Sigmoid colon (tissue), 7 donors: ENCODE measurements around the gene ELAVL4. TPM values are rescaled to one million over a fixed set of nuclear protein-coding genes. Genes with fewer than 3 reads are reported as not detected.

Experiments used
- DNase-seq: peaks from one replicate; pipeline ENCODE4 v3.0.0-alpha.2; 2019
- H3K27ac ChIP-seq, 4 donors: fragments of 200-600 bp; sonication (generic); one replicate each; pipeline ENCODE4 v1.5.1; 2016 to 2019; ENCODE audit warnings: mild to moderate bottlenecking in 1 of 4
- H3K27me3 ChIP-seq, 3 donors: fragments of 200-600 bp; sonication (generic); one replicate each; pipeline ENCODE4 v1.5.1; 2019; ENCODE audit warnings: mild to moderate bottlenecking in 1 of 3
- H3K36me3 ChIP-seq, 4 donors: fragments of 200-600 bp; sonication (generic); one replicate each; pipeline ENCODE4 v1.5.1; 2016 to 2019
- H3K4me1 ChIP-seq, 4 donors: fragments of 200-600 bp; sonication (generic); one replicate each; pipeline ENCODE4 v1.5.1; 2017 to 2019
- H3K4me3 ChIP-seq, 4 donors: fragments of 200-600 bp; sonication (generic); one replicate each; pipeline ENCODE4 v1.5.1; 2017 to 2019; ENCODE audit warnings: mild to moderate bottlenecking in 2 of 4, moderate library complexity in 1 of 4
- H3K9me3 ChIP-seq, 4 donors: fragments of 200-600 bp in 3 of 4; sonication (generic) in 3 of 4; one replicate each; pipeline versions ENCODE4 v1.5.1 to v1.6.1; 2013 to 2019
- EP300 ChIP-seq, 4 donors: sonication (generic); formaldehyde crosslinking; IDR thresholded peaks; one replicate each; pipeline ENCODE4 v1.6.1; 2017; ENCODE audit warnings: antibody characterized with exemption in 4 of 4
- POLR2A ChIP-seq, 2 donors: fragments of 450-650 bp; IDR thresholded peaks; one replicate each; pipeline ENCODE4 v1.6.1; 2016; ENCODE audit warnings: antibody characterized with exemption in 2 of 2, mild to moderate bottlenecking in 2 of 2, moderate library complexity in 2 of 2
- POLR2AphosphoS5 ChIP-seq, 4 donors: sonication (generic); formaldehyde crosslinking; IDR thresholded peaks; one replicate each; pipeline ENCODE4 v1.6.1; 2017; ENCODE audit warnings: antibody characterized with exemption in 4 of 4
- WGBS, 2 donors: extraction: QIAGEN DNeasy Blood & Tissue Kit; methylation state at CpG; one replicate each; pipeline ENCODE4 v1.1.7; 2013; 5-methylcytosine and 5-hydroxymethylcytosine counted together
- intact Hi-C: fragments of 100-400 bp; cut with DNase I; formaldehyde crosslinking; loops from one replicate; pipeline ENCODE4 v1.15.1; 2023
- polyA plus RNA-seq, 3 donors: library from polyadenylated mRNA; stranded (reverse); fragments of 200-250 nt; gene quantifications; one replicate each; pipeline ENCODE4 v1.2.3, GENCODE V29; 2013
- total RNA-seq, 4 donors: library from RNA; depleted of rRNA; stranded (reverse); fragments of >200 nt; gene quantifications; one replicate each; pipeline ENCODE4 v1.1.0, GENCODE V29; 2016
- TF ChIP-seq, protein P1 (sequence below), 4 experiments: fragments of 450-650 bp in 3 of 4; fragments of 200-600 bp in 1 of 4; IDR thresholded peaks; one replicate each; pipeline ENCODE4 v1.5.1; 2016 to 2019; ENCODE audit warnings: antibody characterized with exemption in 4 of 4, mild to moderate bottlenecking in 3 of 4, moderate library complexity in 2 of 4
- donor health status: healthy with polysubstance abuse.
- donor health status: Bipolar disorder and iron deficiency.
- donor health status: healthy.

ELAVL4 gene
- total and polyA plus RNA-seq, 7 donors: 0.23 to 11.8 (median 2.9) TPM; not detected in 1

DNA sequence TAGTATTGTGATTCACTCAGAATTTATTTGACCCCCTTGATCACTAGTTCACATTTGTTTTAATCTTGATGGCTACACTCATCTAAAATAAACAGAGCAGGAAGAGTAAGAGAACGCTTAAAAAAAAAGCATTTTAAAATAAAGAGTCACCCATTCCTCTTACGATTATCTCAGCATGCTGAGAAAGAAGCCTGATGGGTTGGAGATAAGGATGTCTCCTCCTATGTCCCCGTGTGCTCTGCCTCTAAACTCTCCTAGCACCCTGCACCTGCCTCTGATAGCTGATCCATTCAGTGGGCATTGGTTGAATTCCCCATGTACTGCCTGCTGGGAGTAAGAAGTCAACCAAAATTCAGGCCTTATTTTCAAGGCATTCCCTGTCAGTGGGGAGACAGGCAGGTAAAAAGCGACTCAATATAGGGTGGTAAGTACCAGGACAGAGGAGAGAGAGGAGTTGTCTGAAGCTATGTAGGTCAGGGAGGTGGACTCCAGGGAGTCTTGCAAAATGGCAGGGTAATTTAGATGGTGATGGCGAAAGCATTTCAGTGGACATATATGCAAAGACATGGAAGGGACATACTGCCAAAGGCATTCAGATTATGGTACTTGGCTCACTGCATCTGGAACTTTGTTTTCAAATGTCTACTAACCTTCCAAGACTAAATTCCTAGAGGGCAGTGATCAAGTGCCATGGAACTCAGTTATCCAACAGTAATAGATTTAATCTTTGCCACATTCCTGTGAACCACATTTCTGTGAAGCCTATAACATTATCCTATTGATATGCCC lies 18.4 kb downstream of the ELAVL4 start:
- Histone ChIP-seq H3K4me3 (no peak overlapping the region), H3K27me3 (no peaks in the 10 kb centered on the region), H3K4me1 (no peaks in the 10 kb centered on the region), H3K27ac (no peak overlapping the region), H3K9me3 (no peaks in the 10 kb centered on the region), H3K36me3 (no peaks in the 10 kb centered on the region)
- TF ChIP-seq POLR2AphosphoS5 (IDR thresholded peaks at IDR 0.05) (no peak), EP300 (IDR thresholded peaks at IDR 0.05) (no peak), POLR2A (IDR thresholded peaks at IDR 0.05) (no peak)
- TF ChIP-seq, protein P1, sequence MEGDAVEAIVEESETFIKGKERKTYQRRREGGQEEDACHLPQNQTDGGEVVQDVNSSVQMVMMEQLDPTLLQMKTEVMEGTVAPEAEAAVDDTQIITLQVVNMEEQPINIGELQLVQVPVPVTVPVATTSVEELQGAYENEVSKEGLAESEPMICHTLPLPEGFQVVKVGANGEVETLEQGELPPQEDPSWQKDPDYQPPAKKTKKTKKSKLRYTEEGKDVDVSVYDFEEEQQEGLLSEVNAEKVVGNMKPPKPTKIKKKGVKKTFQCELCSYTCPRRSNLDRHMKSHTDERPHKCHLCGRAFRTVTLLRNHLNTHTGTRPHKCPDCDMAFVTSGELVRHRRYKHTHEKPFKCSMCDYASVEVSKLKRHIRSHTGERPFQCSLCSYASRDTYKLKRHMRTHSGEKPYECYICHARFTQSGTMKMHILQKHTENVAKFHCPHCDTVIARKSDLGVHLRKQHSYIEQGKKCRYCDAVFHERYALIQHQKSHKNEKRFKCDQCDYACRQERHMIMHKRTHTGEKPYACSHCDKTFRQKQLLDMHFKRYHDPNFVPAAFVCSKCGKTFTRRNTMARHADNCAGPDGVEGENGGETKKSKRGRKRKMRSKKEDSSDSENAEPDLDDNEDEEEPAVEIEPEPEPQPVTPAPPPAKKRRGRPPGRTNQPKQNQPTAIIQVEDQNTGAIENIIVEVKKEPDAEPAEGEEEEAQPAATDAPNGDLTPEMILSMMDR (IDR thresholded peaks at IDR 0.05): no peak
- DNase-seq: no peak
- WGBS, 2 donors: 45 to 67% methylated on average over 5 of the region's 5 CpGs
- intact Hi-C loops: no loop called here

DNA sequence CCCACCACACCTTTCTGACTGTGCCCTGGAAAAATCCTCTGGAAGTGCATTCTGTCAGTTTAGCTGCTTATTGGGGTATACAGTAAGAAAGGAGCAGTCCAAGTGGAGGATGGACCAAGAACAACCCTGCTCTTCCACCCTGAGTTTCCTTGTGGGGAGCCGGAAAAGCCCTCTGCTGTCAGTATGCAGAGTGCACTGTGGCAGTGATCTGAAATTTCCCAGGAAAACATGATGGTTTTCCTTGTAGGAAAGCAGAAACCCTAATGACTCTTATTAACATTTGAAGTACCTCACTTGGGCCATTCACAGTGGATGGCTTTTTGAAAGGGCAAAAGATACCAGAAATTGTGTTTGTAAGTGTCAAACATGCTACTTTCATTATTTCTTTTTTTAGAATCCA lies 20.5 kb downstream of the ELAVL4 start:
- TF ChIP-seq POLR2A (IDR thresholded peaks at IDR 0.05) (no peak), POLR2AphosphoS5 (IDR thresholded peaks at IDR 0.05) (no peak), EP300 (IDR thresholded peaks at IDR 0.05) (no peak)
- TF ChIP-seq, protein P1 (IDR thresholded peaks at IDR 0.05): no peak
- Histone ChIP-seq H3K9me3 (no peaks in the 10 kb centered on the region), H3K27ac (no peak overlapping the region), H3K36me3 (no peaks in the 10 kb centered on the region), H3K4me3 (no peak overlapping the region), H3K27me3 (no peaks in the 10 kb centered on the region), H3K4me1 (no peaks in the 10 kb centered on the region)
- intact Hi-C loops: no loop called here
- WGBS, 2 donors: 50 to 70% methylated on average over 1 of the region's 1 CpG
- no peak for DNase-seq

DNA sequence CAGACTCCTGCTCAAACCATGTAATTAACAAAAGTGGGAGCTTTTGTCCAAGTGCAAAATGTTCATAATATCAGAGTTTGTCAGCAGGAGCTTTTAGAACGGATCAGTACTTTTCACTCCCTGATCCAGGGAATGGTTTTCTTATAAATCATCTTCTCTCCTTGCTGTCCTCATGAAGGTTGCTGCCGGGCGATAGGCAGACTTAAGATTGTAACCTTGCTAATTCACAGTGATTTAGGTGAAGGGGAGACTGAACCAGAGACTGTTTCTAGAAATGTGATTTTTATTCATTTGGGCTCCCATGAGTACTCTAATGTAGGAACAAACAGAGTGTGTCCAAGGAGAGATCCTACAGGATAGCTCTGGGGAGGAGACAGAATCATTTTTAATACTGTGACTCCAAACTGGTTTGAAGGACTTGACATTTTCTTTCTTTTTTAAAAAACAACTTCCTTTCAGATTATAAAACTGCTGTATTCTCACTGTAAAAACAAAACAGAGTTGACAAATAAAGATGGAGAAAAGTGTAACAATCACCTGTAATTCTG lies 23.7 kb downstream of the ELAVL4 start:
- H3K36me3 ChIP-seq: no peaks in the 10 kb centered on the region
- no peaks in the 10 kb centered on the region for H3K4me1 ChIP-seq
- H3K27me3 ChIP-seq: no peaks in the 10 kb centered on the region
- intact Hi-C loops: no loop called here
- H3K27ac ChIP-seq: no peak overlapping the region
- H3K4me3 ChIP-seq: no peak overlapping the region
- TF ChIP-seq, protein P1 (IDR thresholded peaks at IDR 0.05): no peak
- TF ChIP-seq EP300 (IDR thresholded peaks at IDR 0.05) (no peak), POLR2AphosphoS5 (IDR thresholded peaks at IDR 0.05) (no peak), POLR2A (IDR thresholded peaks at IDR 0.05) (no peak)
- no peaks in the 10 kb centered on the region for H3K9me3 ChIP-seq
- WGBS, 2 donors: 74 to 77% methylated on average over 3 of the region's 3 CpGs
- DNase-seq: no peak

DNA sequence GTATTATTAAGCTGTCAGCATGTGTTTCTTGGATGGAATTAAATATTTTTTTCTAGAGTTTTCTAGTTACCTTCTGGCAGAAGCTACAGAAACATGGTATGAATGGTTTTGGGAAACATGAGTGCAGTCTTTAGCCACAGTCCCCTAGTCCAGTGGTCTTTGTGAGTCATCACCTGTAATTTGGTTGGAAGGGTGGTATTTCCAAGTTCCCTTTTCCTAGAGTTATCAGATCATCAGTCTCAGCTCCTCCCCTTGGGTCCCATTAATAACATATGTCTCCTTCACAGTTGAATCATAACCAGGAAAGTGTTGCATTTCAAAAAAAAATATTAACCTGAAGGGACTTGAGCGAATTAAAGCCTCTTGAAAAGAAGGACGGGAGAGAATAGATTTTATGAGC lies 27.0 kb downstream of the ELAVL4 start:
- Histone ChIP-seq H3K4me1 (no peaks in the 10 kb centered on the region), H3K27ac (no peak overlapping the region), H3K4me3 (no peak overlapping the region), H3K27me3 (peaks cover 0 to 11% (median 0%) of the 10 kb centered on the region in 3 donors), H3K36me3 (no peaks in the 10 kb centered on the region), H3K9me3 (no peaks in the 10 kb centered on the region)
- no peak for DNase-seq
- intact Hi-C loops: no loop called here
- TF ChIP-seq POLR2A (IDR thresholded peaks at IDR 0.05) (no peak), POLR2AphosphoS5 (IDR thresholded peaks at IDR 0.05) (no peak), EP300 (IDR thresholded peaks at IDR 0.05) (no peak)
- TF ChIP-seq, protein P1 (IDR thresholded peaks at IDR 0.05): no peak
- 78 to 82% methylated on average over 2 of the region's 2 CpGs for WGBS, 2 donors
